Stimulated activated CD4-positive, alpha-beta T cell treated with anti-CD3 and anti-CD28 coated beads, TNF-alpha, amount 100 ng/mL, for 4 hours (primary cell): Measurements from ENCODE around the gene AQP9.

Source experiments
- DNase-seq, 3 experiments: peaks; one replicate each; pipeline ENCODE4 v3.0.0-alpha.2; 2020; ENCODE audit warnings: low read depth in 3 of 3

The AQP9 gene

DNA sequence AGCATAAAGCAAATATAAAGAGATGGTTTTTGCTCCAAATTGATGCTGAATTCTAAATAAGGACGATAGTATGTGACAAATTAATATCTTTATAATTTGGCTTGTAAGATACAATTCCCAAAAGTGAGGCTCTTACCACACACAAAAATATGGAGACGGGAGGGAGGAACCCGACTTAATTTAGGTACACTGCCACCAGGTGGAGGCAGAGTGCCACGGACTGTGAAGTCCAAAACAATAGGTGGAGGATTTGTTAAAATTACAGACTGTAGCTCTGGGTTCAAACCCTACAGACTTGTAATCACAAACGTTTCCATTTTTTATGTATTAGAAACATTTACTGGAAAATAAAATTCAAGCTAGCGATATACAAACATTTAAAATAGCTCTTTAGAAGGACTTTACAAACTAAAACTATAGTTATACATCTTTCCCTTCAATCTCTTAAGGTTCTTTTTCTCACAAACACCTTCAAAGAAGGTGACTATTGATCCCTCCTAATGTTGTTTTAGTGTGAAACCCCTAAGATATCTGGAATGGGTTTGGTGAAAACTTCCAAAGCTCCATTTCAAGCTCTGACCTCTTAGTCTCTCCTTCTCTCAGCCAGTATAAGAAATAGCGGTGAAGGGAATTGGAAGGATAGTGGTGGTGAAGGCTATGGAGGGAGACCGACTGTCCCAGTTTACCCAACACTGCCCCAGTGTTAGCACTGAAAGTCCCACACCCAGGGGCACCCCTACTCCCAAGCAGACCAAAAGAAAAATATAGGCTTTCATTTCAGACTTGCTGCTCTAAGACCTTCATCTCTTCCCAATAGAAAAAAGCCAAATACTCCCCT, 89.7 kb downstream of the AQP9 start:
- DNase-seq, result peak; percentile 45 to 52 (median 50)

DNA sequence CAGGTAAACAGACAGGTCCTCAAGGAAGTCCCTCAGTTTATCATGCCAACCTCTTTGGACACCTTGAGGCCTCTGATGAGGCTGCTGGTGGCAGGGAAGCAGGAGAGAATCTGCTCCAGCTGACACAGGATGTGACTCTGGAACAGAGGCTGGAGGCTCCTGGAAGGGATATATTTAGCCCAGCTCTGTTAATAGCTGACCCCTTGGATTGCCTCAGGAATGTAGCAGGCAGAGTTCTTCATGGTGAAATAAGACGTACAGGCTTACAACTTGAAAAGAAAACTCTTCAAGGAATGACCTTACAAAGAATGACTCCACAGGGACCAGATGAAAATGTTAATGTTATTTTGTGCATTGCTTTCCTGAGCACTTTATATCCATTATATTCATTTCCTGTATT, 90.5 kb downstream of the AQP9 start:
- DNase-seq, result no peak

DNA sequence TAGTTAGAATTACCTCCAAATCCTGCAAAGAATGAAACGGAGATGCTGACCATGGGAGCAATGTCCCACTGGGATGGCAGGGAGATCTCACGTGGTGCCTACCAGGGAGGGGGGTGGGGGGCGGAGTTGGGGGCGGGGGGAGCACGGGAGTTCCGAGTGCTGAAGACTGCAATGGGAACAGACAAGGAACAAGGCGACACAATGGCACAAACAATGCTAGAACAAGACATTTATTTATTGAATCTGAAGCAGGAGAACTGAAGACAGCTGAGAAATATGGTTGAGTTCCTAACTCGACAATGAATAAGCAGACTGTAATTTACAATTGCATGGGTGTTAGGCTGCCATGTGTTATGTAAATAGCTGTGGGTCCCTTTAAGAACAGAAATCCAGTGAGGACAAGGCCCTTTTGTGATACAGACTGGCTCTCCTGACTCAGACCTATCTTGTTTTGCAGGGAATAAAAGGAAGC, 91.2 kb downstream of the AQP9 start:
- no peak for DNase-seq

DNA sequence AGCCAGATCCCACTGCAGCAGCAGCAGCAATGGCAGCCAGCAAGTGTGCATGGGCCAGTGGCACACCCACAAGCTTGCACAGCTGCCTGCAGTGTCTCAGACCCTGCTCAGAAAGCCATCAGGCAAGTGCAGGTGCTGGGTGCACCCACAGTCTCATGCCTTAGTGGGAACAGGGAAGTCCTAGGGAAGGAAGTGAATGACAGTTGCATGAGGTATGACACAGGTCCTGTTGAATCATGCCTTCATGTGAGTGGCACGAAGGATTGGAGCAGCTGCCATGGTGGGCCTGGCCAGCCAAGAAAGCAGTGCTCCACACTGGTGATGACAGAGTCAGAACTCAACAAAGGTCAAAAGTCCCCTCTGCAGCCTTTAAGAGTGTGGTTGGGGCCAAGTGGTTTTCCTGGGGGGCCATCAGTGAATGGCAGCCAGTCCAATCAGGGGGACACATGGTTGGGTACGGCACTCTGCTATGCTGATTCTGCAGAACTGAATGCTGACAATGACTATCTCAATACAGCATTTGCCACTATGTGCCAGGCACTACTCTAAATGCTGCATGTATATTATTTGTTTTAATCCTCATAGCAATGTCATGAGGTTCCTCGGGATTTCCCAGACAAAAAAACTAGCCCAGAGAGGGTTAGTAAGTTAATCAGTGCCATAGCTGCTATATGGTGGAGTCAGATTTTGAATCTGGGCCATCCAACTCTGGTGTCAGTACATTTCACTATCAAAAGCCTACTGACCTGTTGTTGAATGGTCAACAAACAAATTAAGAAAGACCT, 94.3 kb downstream of the AQP9 start:
- no peak for DNase-seq

GRCh38 chr15:58233341-58233740, 95.2 kb downstream of the AQP9 start:
- DNase-seq, result no peak
